SU-DHL-6 (cell line): ENCODE results near the gene DNAAF8.

Experiments
- H2AFZ ChIP-seq: fragments of 200-600 bp; sonication (generic); 2 replicates; pipeline ENCODE4 v1.6.1; 2014; ENCODE audit warnings: low read depth, mild to moderate bottlenecking, moderate library complexity, mixed read lengths, antibody characterized with exemption, low read length; ENCODE audit not compliant: severe bottlenecking
- H3F3A ChIP-seq: fragments of 200-600 bp; shearing (Covaris generic); 2 replicates; pipeline ENCODE4 v1.6.0; 2016; ENCODE audit warnings: antibody characterized with exemption, mild to moderate bottlenecking; ENCODE audit not compliant: insufficient read depth
- H3K27ac ChIP-seq: fragments of 200-600 bp; sonication (generic); 2 replicates; pipeline ENCODE4 v1.5.1; 2016; ENCODE audit warnings: low read depth, mild to moderate bottlenecking, low read length, moderate library complexity, mixed read lengths
- H3K27me3 ChIP-seq: fragments of 200-600 bp; sonication (generic), shearing (Covaris generic); 2 replicates; pipeline ENCODE4 v1.6.0; 2014; ENCODE audit warnings: mild to moderate bottlenecking, low read length
- H3K36me3 ChIP-seq: fragments of 200-600 bp; sonication (generic); 2 replicates; pipeline ENCODE4 v1.6.1; 2014; ENCODE audit warnings: mild to moderate bottlenecking, low read length, mixed read lengths
- H3K4me2 ChIP-seq: fragments of 300-600, 200-600 bp; shearing (Covaris generic), sonication (generic); 2 replicates; pipeline ENCODE4 v1.6.0; 2014; ENCODE audit warnings: low read length, low read depth, mild to moderate bottlenecking; ENCODE audit not compliant: poor library complexity, severe bottlenecking
- H3K4me3 ChIP-seq: fragments of 200-600 bp; sonication (generic); 2 replicates; pipeline ENCODE4 v1.5.1; 2014; ENCODE audit warnings: antibody characterized with exemption, low read length, mild to moderate bottlenecking, mixed read lengths; ENCODE audit not compliant: insufficient read depth, poor library complexity, severe bottlenecking
- H3K79me2 ChIP-seq: fragments of 200-600 bp; sonication (generic); 2 replicates; pipeline ENCODE4 v1.6.1; 2014; ENCODE audit warnings: mild to moderate bottlenecking, low read length, moderate library complexity; ENCODE audit not compliant: insufficient read depth
- H3K9ac ChIP-seq: fragments of 200-600 bp; sonication (generic); 2 replicates; pipeline ENCODE4 v1.7.0; 2014; ENCODE audit warnings: mild to moderate bottlenecking, low read length
- H3K9me2 ChIP-seq: fragments of 200-600 bp; sonication (generic); replicated peaks from 2 replicates; pipeline ENCODE4 v1.6.1; 2014; ENCODE audit warnings: low read length; ENCODE audit not compliant: insufficient read depth
- H3K9me3 ChIP-seq: fragments of 200-600 bp; sonication (generic); 2 replicates; pipeline ENCODE4 v1.6.1; 2014; ENCODE audit warnings: low read length, mixed read lengths; ENCODE audit not compliant: insufficient read depth
- H4K20me1 ChIP-seq: fragments of 200-600 bp; sonication (generic); 2 replicates; pipeline ENCODE4 v1.6.1; 2014; ENCODE audit warnings: low read depth, mild to moderate bottlenecking, antibody characterized with exemption, low read length, moderate library complexity, mixed read lengths
- EZH2phosphoT487 ChIP-seq: fragments of 200-600 bp; sonication (generic), shearing (Covaris generic); conservative IDR thresholded peaks from 2 replicates; pipeline ENCODE4 v1.6.1; 2018; ENCODE audit warnings: mild to moderate bottlenecking, antibody characterized with exemption, low read length, moderate library complexity, mixed read lengths
- TF ChIP-seq, protein P1 (sequence below): fragments of 200-600 bp; sonication (generic); IDR thresholded peaks from one replicate; pipeline ENCODE4 v1.5.1; 2017; ENCODE audit warnings: antibody characterized with exemption, mild to moderate bottlenecking, low read length, moderate library complexity; ENCODE audit not compliant: insufficient read depth, poor library complexity, severe bottlenecking

The DNAAF8 gene

DNA sequence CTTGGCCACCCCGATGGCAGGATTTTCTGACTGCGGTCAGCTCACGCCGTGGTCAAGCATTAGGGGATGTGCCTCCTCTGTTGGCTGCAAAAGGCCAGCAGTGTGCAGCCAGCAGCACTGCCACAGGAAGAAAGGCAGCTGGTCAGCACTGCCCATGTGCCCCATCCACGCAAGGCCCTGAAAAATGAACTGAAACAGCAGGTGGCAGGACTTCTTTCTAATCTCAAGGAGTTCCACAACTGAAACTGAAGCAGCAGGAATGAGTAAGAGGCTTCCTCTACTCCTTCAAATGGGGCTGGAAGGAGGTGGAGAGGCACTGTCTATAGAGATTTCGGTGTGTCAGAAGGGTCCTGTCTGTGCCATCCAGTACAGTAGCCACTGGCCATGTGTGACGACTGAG is 29.5 kb downstream of the DNAAF8 start:
- Histone ChIP-seq H3K4me3 (no peak overlapping the region), H3K4me2 (no peak overlapping the region), H3K9ac (no peak overlapping the region), H2AFZ (no peak overlapping the region), H4K20me1 (no peaks in the 10 kb centered on the region), H3K36me3 (no peaks in the 10 kb centered on the region), H3K79me2 (no peaks in the 10 kb centered on the region), H3K9me3 (no peaks in the 10 kb centered on the region), H3K27ac (no peak overlapping the region), H3K9me2 (no peaks in the 10 kb centered on the region), H3F3A (peaks cover 11% of the 10 kb centered on the region), H3K27me3 (no peaks in the 10 kb centered on the region)
- TF ChIP-seq, protein P1, sequence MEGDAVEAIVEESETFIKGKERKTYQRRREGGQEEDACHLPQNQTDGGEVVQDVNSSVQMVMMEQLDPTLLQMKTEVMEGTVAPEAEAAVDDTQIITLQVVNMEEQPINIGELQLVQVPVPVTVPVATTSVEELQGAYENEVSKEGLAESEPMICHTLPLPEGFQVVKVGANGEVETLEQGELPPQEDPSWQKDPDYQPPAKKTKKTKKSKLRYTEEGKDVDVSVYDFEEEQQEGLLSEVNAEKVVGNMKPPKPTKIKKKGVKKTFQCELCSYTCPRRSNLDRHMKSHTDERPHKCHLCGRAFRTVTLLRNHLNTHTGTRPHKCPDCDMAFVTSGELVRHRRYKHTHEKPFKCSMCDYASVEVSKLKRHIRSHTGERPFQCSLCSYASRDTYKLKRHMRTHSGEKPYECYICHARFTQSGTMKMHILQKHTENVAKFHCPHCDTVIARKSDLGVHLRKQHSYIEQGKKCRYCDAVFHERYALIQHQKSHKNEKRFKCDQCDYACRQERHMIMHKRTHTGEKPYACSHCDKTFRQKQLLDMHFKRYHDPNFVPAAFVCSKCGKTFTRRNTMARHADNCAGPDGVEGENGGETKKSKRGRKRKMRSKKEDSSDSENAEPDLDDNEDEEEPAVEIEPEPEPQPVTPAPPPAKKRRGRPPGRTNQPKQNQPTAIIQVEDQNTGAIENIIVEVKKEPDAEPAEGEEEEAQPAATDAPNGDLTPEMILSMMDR, result no peak
- TF ChIP-seq EZH2phosphoT487, result no peak

DNA sequence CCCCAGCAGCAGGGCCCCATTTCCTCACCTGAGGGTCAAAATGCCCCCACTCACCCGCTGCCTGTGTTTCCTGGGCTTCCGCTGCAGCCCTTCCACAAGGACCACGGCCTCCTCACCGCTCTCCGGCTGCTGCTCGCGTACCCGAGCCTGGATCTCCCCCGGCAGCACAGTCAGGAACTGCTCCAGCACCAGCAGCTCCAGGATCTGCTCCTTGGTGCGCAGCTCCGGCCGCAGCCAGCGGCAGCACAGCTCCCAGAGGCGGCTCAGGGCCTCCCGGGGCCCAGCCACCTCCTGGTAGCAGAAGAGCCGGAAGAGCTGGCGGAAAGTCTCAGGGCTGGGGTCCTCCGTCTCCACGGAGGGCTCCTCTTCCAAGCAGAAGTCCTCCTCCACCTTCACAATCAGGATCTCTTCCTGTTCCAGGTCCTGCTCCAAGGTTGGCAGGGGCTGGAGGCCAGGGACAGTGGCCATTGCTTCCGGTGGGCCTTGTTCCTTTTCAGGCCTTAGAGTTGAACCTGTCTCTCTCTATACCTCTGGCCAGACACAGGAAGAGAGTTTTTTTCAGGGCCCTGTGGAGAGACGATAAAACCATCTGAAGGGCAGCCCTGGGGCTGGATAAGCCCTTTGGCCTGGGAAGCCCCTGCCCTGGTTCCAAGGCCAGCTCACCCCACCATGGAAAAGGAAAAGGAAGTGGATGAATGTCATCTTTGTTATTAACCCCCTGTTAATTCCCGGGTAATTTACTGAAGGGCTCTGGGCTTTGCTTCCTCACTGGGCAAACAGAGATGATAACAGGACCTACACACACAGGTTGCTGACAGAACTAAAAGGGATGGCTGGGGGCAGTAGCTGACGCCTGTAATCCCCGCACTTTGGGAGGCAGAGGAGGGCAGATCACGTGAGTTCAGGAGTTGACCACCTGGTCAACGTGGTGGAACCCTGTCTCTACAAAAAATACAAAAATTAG is 31.5 kb downstream of the DNAAF8 start:
- Histone ChIP-seq H3K79me2 (no peaks in the 10 kb centered on the region), H3K4me2 (peak overlapping the region; percentile 68), H3K9me2 (no peaks in the 10 kb centered on the region), H3K36me3 (no peaks in the 10 kb centered on the region), H3F3A (peaks cover 24% of the 10 kb centered on the region), H4K20me1 (no peaks in the 10 kb centered on the region), H3K4me3 (peak overlapping the region; percentile 87), H3K9me3 (no peaks in the 10 kb centered on the region), H3K27me3 (no peaks in the 10 kb centered on the region), H3K9ac (peak overlapping the region; percentile 83), H3K27ac (no peak overlapping the region), H2AFZ (no peak overlapping the region)
- TF ChIP-seq EZH2phosphoT487, result no peak
- TF ChIP-seq, protein P1, result no peak

DNA sequence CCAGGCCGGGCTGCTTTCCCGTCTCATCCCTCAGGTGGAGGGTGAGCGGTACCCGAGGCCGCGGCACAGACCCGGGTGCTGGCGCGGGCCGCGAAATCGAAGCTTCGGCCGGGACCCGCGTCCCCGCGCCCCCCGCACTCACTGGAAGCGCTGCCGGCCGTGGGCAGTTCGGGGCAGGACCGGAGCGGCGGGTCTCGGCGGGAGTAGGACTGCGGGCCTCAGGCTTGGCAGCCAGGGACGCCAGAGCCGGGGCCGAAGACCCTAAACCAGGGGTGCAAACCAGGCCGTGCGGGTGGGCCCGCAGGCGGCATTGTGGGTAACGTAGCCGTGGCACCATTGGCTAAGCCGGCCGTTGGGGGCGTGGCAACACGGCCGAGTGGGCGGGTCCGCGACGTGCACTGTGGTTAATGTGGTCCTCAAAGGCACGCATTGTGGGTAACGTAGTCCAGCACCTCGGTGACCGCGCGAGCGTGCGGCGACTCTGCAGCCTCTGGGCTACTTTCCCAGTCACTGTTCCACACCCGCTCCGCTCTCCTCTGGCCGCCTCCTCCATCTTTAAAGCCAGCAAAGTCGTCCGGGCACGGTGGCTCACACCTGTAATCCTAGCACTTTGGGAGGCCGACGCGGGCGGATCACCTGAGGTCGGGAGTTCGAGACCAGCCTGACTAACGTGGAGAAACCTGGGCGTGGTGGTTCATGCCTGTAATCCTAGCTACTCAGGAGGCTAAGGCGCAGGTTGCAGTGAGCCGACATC is 32.7 kb downstream of the DNAAF8 start, which contains the start of gene ZNF500:
ZNF500 (minus strand) TSS at position 288 of the 754 bp plus-strand sequence. CDS start 1,184 bp downstream, outside the sequence.
- Histone ChIP-seq H3K4me3 (peak within 1 kb of the TSS; percentile 87), H3K9me2 (no peaks in the 10 kb centered on the region), H3K9me3 (no peaks in the 10 kb centered on the region), H3K79me2 (no peaks in the 10 kb centered on the region), H3F3A (peaks cover 24% of the 10 kb centered on the region), H4K20me1 (no peaks in the 10 kb centered on the region), H3K36me3 (no peaks in the 10 kb centered on the region), H3K27ac (no peak within 1 kb of the TSS), H3K27me3 (no peaks in the 10 kb centered on the region), H3K9ac (peak within 1 kb of the TSS; percentile 83), H3K4me2 (peak within 1 kb of the TSS; percentile 68), H2AFZ (peak within 1 kb of the TSS; percentile 84)
- TF ChIP-seq EZH2phosphoT487, result no peak
- TF ChIP-seq, protein P1, result no peak
